ENCODE measurements around the gene GNB2.
A peak's percentile ranks its signal among the peaks of the same experiment; 100 is the strongest.

Gene GNB2

DNA sequence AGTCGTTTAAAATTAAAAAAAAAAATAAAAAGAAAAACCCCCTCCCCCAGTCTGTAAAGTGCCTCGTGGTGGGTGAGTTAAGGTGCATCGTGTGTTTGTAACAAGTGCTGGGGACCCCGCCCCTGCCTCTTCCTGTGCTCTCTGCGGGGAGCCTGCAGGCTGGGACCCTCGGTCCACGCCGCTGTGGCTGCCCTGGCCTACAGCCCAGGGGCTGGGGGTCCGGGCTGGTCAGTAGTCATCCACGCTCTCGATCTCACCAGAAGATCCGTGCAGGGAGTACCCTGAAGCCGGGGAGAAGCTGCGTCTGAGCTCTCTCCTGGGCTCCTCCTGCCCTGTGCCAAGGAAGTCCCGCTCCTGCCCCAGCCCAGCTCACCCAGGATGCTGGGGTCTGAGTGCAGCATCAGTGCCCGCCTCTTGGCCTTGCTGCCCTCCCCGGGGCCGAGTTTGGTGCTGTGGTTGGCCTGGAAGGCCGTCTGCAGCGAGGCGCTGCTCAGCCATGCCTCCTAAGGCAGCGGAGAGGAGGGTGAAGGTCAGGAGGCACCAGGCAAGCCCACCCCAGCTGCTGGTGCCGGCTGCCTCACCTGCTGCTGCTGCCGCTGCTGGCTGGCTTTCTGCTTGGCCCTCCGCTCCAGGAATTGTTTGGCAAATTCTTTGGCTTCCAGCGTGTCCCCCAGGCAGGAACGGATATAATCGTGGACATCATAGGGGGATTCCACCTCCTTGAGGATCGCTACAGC is 8.1 kb downstream of the GNB2 start:
- DNase-seq (ENCODE audit: low read depth): no peak

DNA sequence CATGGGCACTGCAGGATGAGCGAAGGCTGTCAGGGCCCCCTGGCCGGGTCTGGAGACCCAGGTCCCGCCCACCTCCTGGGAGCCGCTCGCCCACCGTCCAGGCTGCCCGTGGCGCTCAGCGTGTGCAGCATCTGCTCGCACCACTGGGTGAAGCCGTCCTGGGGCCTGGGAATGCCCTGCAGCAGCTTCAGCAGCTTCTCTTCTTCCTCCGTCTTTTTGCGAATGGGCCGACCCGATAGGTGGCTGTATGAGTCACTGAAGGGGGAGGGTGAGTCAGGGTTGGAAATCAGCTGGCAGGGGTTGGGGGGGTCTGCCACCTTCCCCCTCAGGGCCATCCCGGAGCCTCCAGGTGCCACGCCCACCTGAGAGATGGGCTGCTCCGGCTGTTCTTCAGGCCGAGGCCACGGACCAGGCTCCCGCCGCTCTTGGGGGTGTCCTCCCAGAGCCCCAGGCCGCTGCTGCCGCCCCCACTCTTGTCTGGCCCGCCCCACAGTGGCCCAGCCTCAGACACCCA is 8.7 kb downstream of the GNB2 start:
- no peak for DNase-seq (ENCODE audit: low read depth)

DNA sequence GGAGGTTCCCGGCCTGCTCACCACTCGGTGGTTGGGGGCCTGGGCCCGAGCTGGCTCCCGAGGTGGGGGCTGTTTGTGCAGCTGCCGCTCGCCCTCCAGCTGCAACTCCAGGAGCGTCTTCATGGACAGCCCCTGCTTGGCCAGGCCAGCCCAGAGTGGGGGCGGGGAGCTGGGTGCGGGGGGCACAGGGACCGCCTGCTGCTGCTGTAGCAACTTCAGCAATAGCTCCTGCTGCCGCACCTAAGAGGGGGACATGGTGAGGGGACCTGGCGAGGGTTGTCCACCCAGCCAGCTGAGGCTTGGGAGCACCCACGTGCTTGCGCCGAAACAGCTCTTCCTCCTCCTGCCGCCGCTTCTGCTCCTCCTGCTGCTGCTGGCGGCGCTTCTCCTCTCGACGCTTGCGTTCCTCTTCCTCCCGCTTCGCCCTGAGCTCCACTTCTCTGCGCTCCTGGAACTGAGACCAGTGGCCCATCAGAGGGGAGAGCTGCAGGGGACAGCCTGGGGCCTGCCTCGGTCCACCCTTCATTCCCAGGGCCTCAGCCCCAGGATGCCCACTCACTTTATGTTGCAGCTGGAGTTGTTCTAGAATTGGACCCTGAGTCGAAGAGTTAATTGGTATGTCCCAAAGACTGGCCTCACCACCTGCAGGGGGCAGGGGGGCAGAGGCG is 9.6 kb downstream of the GNB2 start:
- no peak for DNase-seq (ENCODE audit: low read depth)

- DNase-seq (ENCODE audit: low read depth): no peak
Observed at GRCh38 chr7:100683659-100684533, 10.4 kb downstream of the GNB2 start.

DNA sequence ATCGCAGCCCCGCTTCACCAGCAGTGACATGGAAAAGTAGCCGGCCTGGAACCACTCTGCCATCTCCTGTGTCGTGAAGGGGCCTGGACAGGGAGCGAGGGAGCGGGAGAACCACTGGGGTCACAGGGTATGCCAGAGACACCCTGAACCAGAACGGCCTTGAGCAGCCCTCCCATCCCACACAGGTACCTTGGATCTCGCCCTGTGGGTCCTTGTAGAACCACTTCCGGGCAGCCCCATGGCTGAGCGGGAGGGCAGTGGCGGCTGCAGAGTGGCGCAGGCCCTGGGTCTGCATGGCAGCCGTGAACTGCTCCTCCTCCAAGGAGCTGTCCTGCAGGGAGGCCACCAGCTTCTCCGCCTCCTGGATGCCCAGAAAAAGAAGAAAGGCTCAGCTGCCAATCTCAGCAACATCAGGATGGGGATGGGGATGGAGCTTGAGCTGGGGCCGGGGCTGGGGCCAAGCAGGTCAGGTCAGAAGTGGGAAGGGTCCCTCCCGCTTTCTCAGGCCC is 11.0 kb downstream of the GNB2 start:
- no peak for DNase-seq (ENCODE audit: low read depth)

- DNase-seq (ENCODE audit: low read depth): no peak
Observed at GRCh38 chr7:100685049-100685605, 11.6 kb downstream of the GNB2 start.

GRCh38 chr7:100685631-100686145 is 12.1 kb downstream of the GNB2 start:
- DNase-seq (ENCODE audit: low read depth): no peak

DNA sequence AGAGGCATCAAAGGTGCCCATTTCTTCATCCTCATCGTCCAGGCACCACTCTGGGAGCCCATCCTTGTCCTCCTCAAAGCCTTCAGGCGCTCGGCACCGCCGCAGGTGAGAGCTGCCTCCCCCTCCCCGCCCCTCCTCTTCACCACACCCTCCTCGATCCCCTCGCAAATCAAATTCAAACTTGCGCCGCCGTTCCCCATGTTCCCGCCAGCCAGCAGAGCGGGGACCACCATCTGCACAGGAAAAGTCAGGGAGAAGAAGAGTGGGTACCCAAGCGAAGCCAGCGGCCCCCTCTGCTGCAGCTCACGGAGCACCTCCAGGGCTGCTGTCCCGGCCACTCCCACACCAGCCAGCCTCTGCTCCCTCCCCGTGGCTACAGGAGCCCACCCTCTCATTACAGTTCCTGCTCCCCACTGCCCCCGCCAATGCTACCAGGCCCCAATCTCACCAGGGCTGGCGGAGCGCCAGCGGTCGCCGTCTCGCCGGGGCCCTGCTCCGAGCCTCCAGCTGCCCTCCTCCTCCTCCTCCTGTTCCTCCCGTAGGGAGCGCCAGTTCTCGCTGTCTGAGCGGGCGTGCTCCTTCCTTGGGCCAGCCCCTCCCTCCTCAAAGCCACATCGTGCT is 12.8 kb downstream of the GNB2 start:
- DNase-seq (ENCODE audit: low read depth): no peak

GRCh38 chr7:100686822-100687211 is 13.3 kb downstream of the GNB2 start:
- no peak for DNase-seq (ENCODE audit: low read depth)

- no peak for DNase-seq (ENCODE audit: low read depth)
Observed at GRCh38 chr7:100687261-100687660, 13.7 kb downstream of the GNB2 start.

DNA sequence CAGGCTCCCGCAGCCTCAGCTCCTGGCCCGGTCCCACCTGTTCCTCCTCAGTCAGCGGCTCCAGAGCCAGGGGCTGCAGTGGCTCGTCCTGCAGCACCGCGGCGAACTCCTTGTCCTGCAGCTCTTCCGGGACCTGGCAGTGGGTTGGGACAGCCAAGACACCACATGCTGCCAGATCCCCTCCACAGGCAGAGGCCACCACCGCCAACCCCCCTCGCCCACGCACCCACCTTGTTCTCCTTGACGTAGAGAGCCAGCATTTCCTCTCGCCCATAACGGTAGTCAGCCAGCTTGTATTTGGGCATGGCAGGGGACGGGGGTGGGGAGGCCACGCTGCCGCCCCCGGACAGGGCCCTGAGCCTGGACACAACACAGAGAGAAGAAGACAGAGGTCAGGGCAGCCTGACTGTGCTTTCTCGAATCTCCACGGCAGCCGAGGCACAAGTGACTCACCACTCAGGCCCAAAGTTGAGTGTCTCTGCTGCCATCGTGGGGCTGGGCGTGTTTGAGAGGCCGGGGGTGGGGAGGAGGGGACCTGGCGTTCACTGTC is 14.3 kb downstream of the GNB2 start:
- DNase-seq (ENCODE audit: low read depth): no peak

DNA sequence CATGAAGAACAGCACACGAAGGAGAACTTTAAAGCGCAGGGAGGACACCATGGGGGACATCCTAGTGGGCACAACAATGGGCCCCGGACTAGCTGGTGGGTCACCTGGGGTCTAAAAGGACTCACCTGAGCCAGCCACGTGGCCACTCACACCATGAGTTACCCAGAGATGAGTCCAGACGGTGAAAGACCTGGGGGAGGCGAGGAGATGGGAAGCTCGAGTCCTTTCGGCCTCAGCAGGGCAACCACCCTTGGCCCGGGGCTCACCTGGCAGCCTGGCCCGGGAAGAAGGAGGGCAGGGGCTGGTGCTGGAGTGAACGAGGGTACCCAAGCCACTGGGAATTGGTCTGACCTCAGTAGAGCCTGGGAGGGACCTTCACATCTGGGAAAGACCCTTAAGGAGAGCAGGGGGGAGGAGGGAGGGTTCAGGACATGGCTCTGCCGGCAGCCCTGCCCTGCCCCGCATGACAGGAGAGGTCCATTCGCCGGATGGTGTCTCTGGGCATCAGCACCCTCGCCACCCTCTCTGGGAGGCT is 14.9 kb downstream of the GNB2 start:
- no peak for DNase-seq (ENCODE audit: low read depth)

GRCh38 chr7:100689230-100690135 is 15.9 kb downstream of the GNB2 start:
- no peak for DNase-seq (ENCODE audit: low read depth)

DNA sequence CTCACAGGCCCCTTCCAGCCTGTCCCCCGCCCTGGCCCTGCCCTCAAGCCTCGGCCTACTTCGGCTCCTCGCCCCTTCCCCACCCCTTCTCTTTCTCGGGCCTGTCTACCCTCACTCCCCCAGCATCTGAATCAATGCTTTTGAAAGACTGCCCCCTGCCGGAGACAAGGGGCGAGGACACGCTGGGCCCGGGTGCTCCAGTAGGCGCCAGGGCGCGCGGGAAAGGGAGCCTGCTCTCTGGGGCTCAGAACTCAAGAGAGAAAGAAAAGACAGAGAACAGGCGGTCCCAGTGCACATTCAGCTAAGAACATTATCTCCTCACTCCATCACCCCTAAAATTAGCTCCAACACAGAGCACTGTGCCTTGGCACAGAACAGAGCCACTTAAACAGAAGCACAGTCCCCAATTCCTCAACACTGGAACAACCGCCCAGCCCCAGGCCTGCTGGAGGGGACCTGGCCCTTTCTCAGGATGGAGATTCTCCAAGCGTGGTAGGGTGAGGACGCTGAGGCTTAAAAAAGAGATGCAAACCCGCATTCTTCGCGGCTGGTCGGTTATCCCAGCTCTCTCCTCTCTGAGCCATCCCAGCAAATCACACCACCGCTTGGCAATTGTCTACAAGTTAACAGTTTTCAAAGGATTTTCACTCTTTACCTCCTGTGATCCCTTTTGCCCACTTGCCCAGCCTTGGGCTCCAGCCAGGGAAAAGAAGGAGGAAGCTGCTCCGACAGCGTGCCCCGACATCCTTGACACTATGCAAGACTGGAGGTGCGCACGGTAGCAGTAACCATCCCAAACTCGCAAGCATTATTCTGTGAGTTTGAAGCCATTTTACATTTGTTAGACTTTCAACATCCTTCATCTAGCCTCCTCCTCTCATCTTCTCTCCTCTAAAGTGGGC is 18.4 kb downstream of the GNB2 start:
- peak; percentile 68 for DNase-seq (ENCODE audit: low read depth)

DNA sequence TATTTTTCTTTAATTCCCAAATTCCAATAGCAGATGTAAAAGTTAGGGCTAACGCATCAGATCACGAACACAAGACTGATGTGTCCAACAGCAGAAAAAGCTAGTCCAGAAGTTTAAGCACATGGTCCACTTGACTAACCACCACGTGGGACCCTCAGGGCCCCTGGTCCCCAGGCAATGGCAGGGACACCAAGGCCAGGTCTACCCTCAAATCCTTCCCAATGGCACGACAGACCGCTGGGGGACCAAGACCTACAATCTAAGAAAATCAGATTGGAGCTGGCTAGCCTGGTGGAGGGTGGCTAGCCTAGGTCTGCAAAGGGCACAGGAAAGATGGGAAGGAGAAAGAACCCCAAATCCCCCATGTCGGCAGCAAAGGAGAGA is 19.0 kb downstream of the GNB2 start:
- DNase-seq (ENCODE audit: low read depth): no peak

GRCh38 chr7:100693312-100694097 is 20.0 kb downstream of the GNB2 start:
- no peak for DNase-seq (ENCODE audit: low read depth)

DNA sequence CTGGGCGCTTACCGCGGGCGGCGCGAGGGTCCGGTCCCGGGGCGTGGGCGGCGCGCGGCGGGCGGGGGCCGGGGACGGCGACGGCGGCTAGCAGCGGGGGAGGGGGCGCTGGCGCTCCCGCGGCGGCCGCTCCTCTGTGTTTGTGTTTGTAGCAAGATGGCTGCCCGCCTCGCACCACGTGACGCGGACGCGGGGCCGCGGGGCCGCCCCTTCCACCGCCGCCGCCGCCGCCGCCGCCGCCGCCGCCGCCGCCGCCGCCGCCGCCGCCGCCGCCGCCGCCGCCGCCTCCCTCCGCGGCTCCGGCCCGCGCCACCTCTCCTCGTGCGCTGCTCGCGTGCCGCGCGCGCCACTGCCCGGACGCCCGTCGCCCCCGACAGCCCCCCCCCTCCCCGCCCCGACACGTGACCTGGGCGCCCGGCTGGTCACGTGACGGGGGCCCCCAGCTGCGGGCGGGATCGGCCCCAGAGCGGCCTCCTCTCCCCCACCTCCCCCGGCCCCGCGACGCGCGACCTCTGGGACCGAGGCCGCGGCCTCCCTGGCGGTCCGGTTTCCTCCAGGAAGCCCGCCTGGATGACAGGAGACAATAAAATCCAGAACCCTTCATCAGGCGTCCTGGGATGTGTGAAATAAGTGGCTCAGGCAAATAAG is 20.7 kb downstream of the GNB2 start, which contains the start of gene GIGYF1:
GIGYF1 (minus strand) TSS at position 153 of the 648 bp plus-strand sequence. CDS start 6,012 bp downstream, outside the sequence.
- DNase-seq (ENCODE audit: low read depth): peak; percentile 47
